MG63 (cell line): Measurements from ENCODE around the gene FIGN. TPM values are rescaled to one million over a fixed set of nuclear protein-coding genes. Genes with fewer than 3 reads are reported as not detected.

Experiments
- DNase-seq: peaks from one replicate; pipeline ENCODE4 v3.0.0-alpha.2; 2020
- H3K27me3 ChIP-seq: fragments of 250-450 bp; sonication (Bioruptor Pico); 2 replicates; pipeline ENCODE4 v1.5.1; 2020; ENCODE audit warnings: mild to moderate bottlenecking, moderate library complexity
- H3K36me3 ChIP-seq: fragments of 250-450 bp; sonication (Bioruptor Pico); 2 replicates; pipeline ENCODE4 v1.5.1; 2020; ENCODE audit warnings: mild to moderate bottlenecking, moderate library complexity
- H3K4me3 ChIP-seq: fragments of 250-450 bp; sonication (Bioruptor Pico); 2 replicates; pipeline ENCODE4 v1.5.1; 2020; ENCODE audit warnings: mild to moderate bottlenecking, moderate library complexity
- H3K9me3 ChIP-seq: fragments of 250-450 bp; sonication (Bioruptor Pico); 2 replicates; pipeline ENCODE4 v1.5.1; 2020; ENCODE audit warnings: mild to moderate bottlenecking, moderate library complexity
- total RNA-seq: library from RNA; depleted of rRNA; stranded (reverse); fragments of >200 nt; shearing (Covaris generic); gene quantifications from 2 replicates; pipeline ENCODE4 v1.2.3, GENCODE V29; 2014; ENCODE audit warnings: low replicate concordance

Gene FIGN
- total RNA-seq, 1 experiment from 2014 or later = 0.16 TPM

- Histone ChIP-seq H3K4me3 (no peak overlapping the region), H3K9me3 (no peaks in the 10 kb centered on the region), H3K36me3 (no peaks in the 10 kb centered on the region), H3K27me3 (no peaks in the 10 kb centered on the region)
- no peak for DNase-seq
Observed at GRCh38 chr2:163753726-163754125, 17.9 kb upstream of the FIGN start.

GRCh38 chr2:163752267-163752666, 16.5 kb upstream of the FIGN start:
- H3K27me3 ChIP-seq = no peaks in the 10 kb centered on the region

GRCh38 chr2:163751696-163752095, 15.9 kb upstream of the FIGN start:
- H3K9me3 ChIP-seq = no peaks in the 10 kb centered on the region
- no peak for DNase-seq
- H3K27me3 ChIP-seq = no peaks in the 10 kb centered on the region
- H3K36me3 ChIP-seq = no peaks in the 10 kb centered on the region
- H3K4me3 ChIP-seq = no peak overlapping the region

More at GRCh38 chr2:163752267-163752666, 16.5 kb upstream of the FIGN start:
- no peak for DNase-seq
- Histone ChIP-seq H3K4me3 (no peak overlapping the region), H3K9me3 (no peaks in the 10 kb centered on the region), H3K36me3 (no peaks in the 10 kb centered on the region)

GRCh38 chr2:163748420-163748819, 12.6 kb upstream of the FIGN start:
- no peak for DNase-seq
- no peaks in the 10 kb centered on the region for H3K27me3 ChIP-seq

GRCh38 chr2:163741435-163741834, 5.6 kb upstream of the FIGN start:
- no peaks in the 10 kb centered on the region for H3K9me3 ChIP-seq

More at GRCh38 chr2:163748420-163748819, 12.6 kb upstream of the FIGN start:
- H3K36me3 ChIP-seq = no peaks in the 10 kb centered on the region
- H3K9me3 ChIP-seq = no peaks in the 10 kb centered on the region
- no peak overlapping the region for H3K4me3 ChIP-seq

GRCh38 chr2:163737563-163737962, 1.8 kb upstream of the FIGN start:
- Histone ChIP-seq H3K27me3 (no peaks in the 10 kb centered on the region), H3K36me3 (no peaks in the 10 kb centered on the region), H3K9me3 (no peaks in the 10 kb centered on the region), H3K4me3 (no peak overlapping the region)
- DNase-seq = no peak

More at GRCh38 chr2:163741435-163741834, 5.6 kb upstream of the FIGN start:
- Histone ChIP-seq H3K27me3 (no peaks in the 10 kb centered on the region), H3K4me3 (no peak overlapping the region), H3K36me3 (no peaks in the 10 kb centered on the region)
- DNase-seq = no peak

GRCh38 chr2:163737190-163737439, 1.3 kb upstream of the FIGN start:
- Histone ChIP-seq H3K9me3 (no peaks in the 10 kb centered on the region), H3K4me3 (peak overlapping the region; percentile 66), H3K36me3 (no peaks in the 10 kb centered on the region), H3K27me3 (no peaks in the 10 kb centered on the region)
- no peak for DNase-seq

- Histone ChIP-seq H3K27me3 (no peaks in the 10 kb centered on the region), H3K4me3 (peak overlapping the region; percentile 66), H3K9me3 (no peaks in the 10 kb centered on the region), H3K36me3 (no peaks in the 10 kb centered on the region)
- peak; percentile 60 for DNase-seq
Observed at GRCh38 chr2:163736433-163737189, 803 bp upstream of the FIGN start.

GRCh38 chr2:163734881-163735684, 725 bp downstream of the FIGN start:
- DNase-seq = no peak
- no peaks in the 10 kb centered on the region for H3K9me3 ChIP-seq
- H3K27me3 ChIP-seq = no peaks in the 10 kb centered on the region

GRCh38 chr2:163734401-163734800, 1.4 kb downstream of the FIGN start:
- no peak for DNase-seq
- Histone ChIP-seq H3K36me3 (no peaks in the 10 kb centered on the region), H3K4me3 (peak overlapping the region; percentile 66), H3K27me3 (no peaks in the 10 kb centered on the region), H3K9me3 (no peaks in the 10 kb centered on the region)

More at GRCh38 chr2:163734881-163735684, 725 bp downstream of the FIGN start:
- Histone ChIP-seq H3K4me3 (peak overlapping the region; percentile 66), H3K36me3 (no peaks in the 10 kb centered on the region)

- Histone ChIP-seq H3K36me3 (no peaks in the 10 kb centered on the region), H3K4me3 (peak overlapping the region; percentile 66), H3K9me3 (no peaks in the 10 kb centered on the region), H3K27me3 (no peaks in the 10 kb centered on the region)
- DNase-seq = no peak
Observed at GRCh38 chr2:163733956-163734355, 1.9 kb downstream of the FIGN start.

GRCh38 chr2:163733301-163733938, 2.4 kb downstream of the FIGN start:
- peak overlapping the region; percentile 66 for H3K4me3 ChIP-seq

GRCh38 chr2:163732727-163733126, 3.1 kb downstream of the FIGN start:
- H3K9me3 ChIP-seq = no peaks in the 10 kb centered on the region
- peak overlapping the region; percentile 66 for H3K4me3 ChIP-seq
- H3K36me3 ChIP-seq = no peaks in the 10 kb centered on the region
- DNase-seq = no peak
- H3K27me3 ChIP-seq = no peaks in the 10 kb centered on the region

More at GRCh38 chr2:163733301-163733938, 2.4 kb downstream of the FIGN start:
- Histone ChIP-seq H3K27me3 (no peaks in the 10 kb centered on the region), H3K9me3 (no peaks in the 10 kb centered on the region), H3K36me3 (no peaks in the 10 kb centered on the region)
- DNase-seq = peak; percentile 26

GRCh38 chr2:163731735-163732134, 4.1 kb downstream of the FIGN start:
- no peaks in the 10 kb centered on the region for H3K9me3 ChIP-seq
- H3K36me3 ChIP-seq = no peaks in the 10 kb centered on the region
- no peaks in the 10 kb centered on the region for H3K27me3 ChIP-seq
- no peak for DNase-seq
- peak overlapping the region; percentile 66 for H3K4me3 ChIP-seq

GRCh38 chr2:163730556-163730955, 5.3 kb downstream of the FIGN start:
- H3K9me3 ChIP-seq = no peaks in the 10 kb centered on the region
- DNase-seq = no peak
- H3K27me3 ChIP-seq = no peaks in the 10 kb centered on the region
- H3K36me3 ChIP-seq = no peaks in the 10 kb centered on the region
- H3K4me3 ChIP-seq = no peak overlapping the region

- Histone ChIP-seq H3K9me3 (no peaks in the 10 kb centered on the region), H3K27me3 (no peaks in the 10 kb centered on the region), H3K4me3 (no peak overlapping the region), H3K36me3 (no peaks in the 10 kb centered on the region)
- no peak for DNase-seq
Observed at GRCh38 chr2:163729636-163730273, 6.1 kb downstream of the FIGN start.

GRCh38 chr2:163723881-163724280, 11.9 kb downstream of the FIGN start:
- no peaks in the 10 kb centered on the region for H3K36me3 ChIP-seq
- DNase-seq = no peak
- H3K27me3 ChIP-seq = no peaks in the 10 kb centered on the region
- no peaks in the 10 kb centered on the region for H3K9me3 ChIP-seq
- no peak overlapping the region for H3K4me3 ChIP-seq
